ENCODE measurements around the gene ZNF22. TPM values are rescaled to one million over a fixed set of nuclear protein-coding genes. Genes with fewer than 3 reads are reported as not detected.

Gene ZNF22
- total RNA-seq, 2 experiments from 2014 or later, result 34.2 to 36.7 TPM

DNA sequence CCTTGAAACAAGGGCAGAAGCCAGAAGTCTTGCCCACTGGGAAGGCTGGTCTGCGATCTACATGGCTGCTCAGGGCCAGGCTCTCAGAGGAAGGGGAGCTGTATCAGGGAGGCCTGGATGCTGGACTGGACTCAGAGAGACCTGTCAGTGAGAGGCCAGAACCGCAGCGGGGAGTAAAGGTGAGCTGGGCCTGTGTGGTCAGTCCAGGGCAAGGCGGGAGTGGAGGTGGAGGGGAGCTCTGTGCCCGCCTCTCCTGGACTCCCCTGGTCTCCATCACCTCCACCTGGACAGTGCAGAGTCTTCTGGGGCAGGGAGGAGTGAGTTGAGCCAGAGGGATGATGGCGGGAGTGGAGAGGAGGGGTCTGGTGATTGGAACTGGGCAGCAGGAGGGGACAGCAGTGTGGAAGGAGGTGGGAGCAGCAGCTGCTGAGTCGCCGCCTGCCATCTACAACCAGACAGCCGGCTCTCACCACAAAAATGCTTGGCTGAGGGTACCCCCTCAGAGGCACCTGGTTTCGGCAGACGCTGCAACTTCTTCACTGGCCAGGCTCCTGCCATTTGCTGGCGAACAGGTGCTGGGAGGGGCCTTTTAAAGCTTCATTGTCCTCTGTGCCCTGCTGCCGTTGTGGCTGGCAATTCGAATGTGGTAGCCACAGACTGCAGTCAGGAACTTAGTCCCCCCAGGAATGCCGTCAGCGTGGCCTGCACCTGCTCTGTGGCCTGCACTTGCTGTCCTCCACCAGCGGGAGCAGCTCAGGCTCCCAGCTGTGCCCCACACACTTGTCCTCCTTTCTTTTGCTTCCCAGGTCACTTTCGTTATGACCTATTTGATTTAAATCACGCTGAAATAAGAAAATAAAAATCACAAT lies 37.6 kb upstream of the ZNF22 start:
- ChIA-PET POLR2A (no interaction called here), CTCF (interaction anchor here (1.8 kb wide), 1 partner anchor 30 kb away, joined by 7 read pairs; no protein-coding TSS in a partner anchor)

DNA sequence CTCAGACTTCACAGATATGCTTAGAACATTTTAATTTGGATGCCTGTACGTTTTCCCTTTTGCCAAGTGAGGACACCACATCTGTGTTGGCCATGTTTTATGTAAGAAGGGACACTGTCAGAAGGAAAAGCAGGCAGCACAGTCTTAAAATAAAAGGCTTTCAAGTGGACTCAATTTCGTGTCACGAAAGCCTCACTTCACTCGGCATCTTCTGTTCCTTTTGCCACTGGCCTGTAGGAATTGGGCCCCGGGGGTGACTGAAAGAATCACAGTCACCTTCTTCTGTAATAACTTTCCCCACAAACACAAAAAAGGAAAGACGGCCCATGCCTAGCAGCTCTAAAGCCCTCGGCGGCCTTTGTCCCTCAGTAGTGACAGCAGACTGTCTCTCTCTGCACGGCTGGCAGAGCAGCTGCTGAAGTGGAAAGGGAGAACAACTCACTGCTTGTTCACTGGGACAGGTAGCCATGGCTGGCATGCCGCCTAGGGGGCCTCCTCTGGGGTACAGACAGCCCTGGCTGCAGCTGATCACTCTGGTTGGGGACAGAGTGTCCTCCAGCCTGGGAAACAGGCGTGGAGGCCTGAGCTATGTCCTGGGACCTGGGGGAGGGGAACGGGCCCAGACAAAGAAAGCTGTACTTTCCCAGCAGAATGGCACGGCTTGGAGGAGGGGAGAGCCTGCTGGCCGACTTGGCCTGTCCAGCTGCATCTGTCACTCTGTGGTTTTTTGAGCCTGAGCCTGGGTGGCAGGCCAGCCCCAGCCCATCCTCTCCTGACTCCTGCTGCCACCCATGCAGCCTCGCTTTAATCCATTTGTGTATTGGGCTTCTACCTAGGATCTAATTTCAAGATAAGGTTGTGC lies 36.7 kb upstream of the ZNF22 start:
- POLR2A ChIA-PET, result no interaction called here
- CTCF ChIA-PET, result interaction anchor here (1.8 to 1.9 kb wide), 2 partner anchors 10 to 31 kb away, joined by 6 to 7 read pairs; no protein-coding TSS in a partner anchor

GRCh38 chr10:44965104-44965503 lies 35.6 kb upstream of the ZNF22 start:
- POLR2A ChIA-PET, result no interaction called here
- CTCF ChIA-PET, result interaction anchor here (1.4 to 1.9 kb wide), 2 partner anchors 9 to 32 kb away, joined by 4 to 6 read pairs; no protein-coding TSS in a partner anchor

DNA sequence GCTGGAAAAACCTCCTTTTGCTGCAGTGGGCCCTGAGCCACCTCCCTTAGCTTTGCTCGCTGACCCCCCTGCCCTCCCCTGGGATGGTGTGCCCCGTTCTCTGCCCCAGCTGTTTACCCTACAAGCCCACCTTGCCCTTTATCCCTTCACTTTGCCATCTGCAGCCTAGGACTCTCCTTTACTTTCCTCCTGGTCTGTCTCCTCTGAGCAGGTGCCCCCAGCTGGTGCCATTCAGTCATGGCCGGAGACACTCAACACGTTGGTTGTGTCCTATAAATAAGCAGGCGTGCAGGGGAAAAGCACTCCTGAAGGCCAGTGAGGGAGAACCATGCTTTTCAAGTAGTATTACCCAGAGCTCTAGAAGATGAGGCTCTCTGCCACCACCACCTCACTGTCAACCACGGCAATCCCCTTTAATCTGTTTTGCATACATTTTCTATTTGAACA lies 35.0 kb upstream of the ZNF22 start:
- ChIA-PET CTCF (interaction anchor here (1.4 to 1.9 kb wide), 2 partner anchors 8 to 33 kb away, joined by 4 to 6 read pairs; no protein-coding TSS in a partner anchor), POLR2A (no interaction called here)

DNA sequence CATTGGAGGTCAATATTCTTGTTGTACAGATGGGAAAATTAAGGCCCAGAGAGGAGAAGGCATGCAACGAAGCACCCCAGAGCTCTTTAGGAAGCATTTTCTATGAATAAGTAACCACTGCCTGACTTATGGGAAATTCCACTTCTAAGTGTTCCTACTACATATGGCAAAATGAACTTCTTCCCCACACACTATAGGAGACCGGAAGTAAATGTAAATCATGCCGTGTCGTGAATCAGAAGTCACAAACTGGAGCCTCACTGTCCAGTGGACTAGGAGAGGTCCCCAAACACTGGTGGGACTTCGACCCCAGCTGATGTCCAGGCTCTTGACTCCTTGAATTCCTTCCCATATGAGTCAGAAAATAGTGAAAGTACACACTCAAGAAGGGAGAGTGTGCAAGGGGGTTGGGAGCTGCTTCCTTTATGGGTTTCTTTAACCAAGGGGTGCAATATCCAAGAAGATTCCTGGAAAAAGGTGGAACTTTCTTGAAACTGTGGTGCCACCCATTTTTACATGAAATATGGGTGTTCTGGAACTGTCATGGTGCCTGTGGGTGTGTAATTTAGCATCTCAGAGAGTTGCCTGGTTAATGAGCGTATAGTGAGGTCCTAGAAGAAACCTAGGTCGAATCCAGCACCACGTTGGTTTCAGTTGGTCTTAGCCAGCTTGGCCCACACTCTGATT lies 34.5 kb upstream of the ZNF22 start:
- POLR2A ChIA-PET, result no interaction called here

GRCh38 chr10:44966816-44967509 lies 33.8 kb upstream of the ZNF22 start:
- POLR2A ChIA-PET, result no interaction called here
- CTCF ChIA-PET, result interaction anchor here (2.7 kb wide), 1 partner anchor 34 kb away, joined by 17 read pairs; no protein-coding TSS in a partner anchor

More for the DNA sequence above, 34.5 kb upstream of the ZNF22 start:
- CTCF ChIA-PET, result interaction anchor here (1.4 to 1.9 kb wide), 2 partner anchors 7 to 33 kb away, joined by 4 to 6 read pairs; no protein-coding TSS in a partner anchor

GRCh38 chr10:44967616-44968015 lies 33.1 kb upstream of the ZNF22 start:
- ChIA-PET CTCF (interaction anchor here (2.7 kb wide), 1 partner anchor 35 kb away, joined by 17 read pairs; no protein-coding TSS in a partner anchor), POLR2A (no interaction called here)

DNA sequence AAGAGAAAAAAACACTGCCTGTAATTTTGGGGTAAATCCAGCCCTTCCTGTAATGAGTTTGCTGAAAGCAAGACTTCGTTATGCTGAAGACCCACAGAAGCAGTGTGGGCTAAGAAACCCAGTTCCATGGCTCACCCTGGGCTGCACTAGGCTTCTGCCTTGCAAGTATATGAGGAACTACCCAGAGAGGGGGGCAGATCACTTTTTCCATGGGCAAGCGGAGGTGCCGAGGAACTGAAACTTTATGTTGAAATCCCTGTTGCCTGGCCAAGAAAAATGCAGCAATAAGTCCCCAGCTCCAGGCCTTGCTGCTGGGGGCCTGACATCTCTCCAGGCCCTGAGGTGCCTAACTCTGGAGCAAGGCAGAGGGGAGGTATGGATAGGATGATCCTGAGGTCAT lies 32.6 kb upstream of the ZNF22 start:
- ChIA-PET CTCF (interaction anchor here (0.6 to 2.7 kb wide), 2 partner anchors 36 to 98 kb away, joined by 3 to 17 read pairs; no protein-coding TSS in a partner anchor), POLR2A (no interaction called here)

- ChIA-PET POLR2A (no interaction called here), CTCF (interaction anchor here (0.6 to 2.7 kb wide), 2 partner anchors 36 to 99 kb away, joined by 3 to 17 read pairs; no protein-coding TSS in a partner anchor)
Observed at GRCh38 chr10:44968500-44969400, 32.0 kb upstream of the ZNF22 start.

DNA sequence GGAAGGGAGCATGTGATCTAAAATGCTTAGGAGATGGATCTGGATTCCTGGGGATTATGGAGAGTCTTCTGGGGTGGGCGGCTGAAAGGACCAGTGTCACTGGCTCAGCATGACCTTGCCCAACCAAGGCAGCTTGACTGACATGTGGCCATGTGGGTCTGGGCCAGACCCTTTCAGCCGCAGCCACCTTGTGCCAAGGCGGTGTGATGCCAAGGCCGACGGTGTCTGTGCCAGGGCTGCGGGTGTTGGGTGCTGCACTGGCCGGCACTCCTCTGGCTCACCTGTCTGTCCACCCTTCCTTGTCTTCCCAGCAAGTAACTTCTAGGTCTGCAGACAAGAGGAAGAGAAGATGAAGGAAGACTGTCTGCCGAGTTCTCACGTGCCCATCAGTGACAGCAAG lies 30.9 kb upstream of the ZNF22 start:
- ChIA-PET POLR2A (no interaction called here), CTCF (no interaction called here)

DNA sequence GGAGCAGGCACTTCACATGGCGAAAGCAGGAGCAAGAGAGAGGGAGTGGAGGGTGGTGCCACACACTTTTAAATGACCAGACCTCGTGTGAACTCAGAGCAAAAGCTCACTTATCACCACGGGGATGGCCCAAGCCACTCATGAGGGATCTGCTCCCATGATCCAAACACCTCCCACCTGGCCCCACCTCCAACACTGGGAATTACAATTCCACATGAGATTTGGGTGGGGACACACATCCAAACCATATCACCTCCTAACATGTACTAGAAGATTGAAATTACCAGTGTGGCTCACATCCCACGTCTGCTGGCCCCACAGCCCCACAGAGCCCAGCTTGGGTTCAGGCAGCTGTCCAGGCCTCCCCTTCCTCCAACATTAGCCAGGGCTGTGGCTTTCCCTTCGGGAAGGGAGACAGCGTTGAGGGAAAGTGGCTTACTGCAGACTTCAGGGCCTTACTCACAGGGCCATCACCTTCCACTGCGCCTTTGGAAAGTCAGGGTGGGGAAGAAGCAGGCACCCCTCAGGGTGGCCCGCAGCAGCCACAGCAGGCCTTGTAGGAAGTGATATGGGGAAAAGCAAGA lies 29.8 kb upstream of the ZNF22 start:
- ChIA-PET POLR2A (no interaction called here), CTCF (no interaction called here)

DNA sequence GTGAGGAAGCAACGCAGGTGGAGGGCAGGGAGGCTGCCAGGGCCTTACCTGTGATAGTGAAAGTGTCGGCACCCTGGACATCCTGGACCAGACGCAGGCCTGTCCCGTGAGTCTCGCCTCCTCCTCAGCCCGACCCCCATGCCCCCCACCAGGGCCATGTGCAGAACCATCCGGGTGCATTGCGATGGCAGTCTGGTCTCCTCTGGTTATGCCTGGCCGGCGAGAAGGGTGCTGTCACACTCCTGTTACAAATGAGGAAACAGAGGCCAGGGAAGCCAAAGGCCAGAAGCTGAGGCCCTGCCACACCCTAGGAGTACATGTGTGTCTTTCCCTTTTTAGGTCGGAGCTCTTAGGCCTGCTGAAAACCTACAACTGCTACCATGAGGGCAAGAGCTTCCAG lies 29.3 kb upstream of the ZNF22 start:
- POLR2A ChIA-PET, result no interaction called here
- CTCF ChIA-PET, result no interaction called here

DNA sequence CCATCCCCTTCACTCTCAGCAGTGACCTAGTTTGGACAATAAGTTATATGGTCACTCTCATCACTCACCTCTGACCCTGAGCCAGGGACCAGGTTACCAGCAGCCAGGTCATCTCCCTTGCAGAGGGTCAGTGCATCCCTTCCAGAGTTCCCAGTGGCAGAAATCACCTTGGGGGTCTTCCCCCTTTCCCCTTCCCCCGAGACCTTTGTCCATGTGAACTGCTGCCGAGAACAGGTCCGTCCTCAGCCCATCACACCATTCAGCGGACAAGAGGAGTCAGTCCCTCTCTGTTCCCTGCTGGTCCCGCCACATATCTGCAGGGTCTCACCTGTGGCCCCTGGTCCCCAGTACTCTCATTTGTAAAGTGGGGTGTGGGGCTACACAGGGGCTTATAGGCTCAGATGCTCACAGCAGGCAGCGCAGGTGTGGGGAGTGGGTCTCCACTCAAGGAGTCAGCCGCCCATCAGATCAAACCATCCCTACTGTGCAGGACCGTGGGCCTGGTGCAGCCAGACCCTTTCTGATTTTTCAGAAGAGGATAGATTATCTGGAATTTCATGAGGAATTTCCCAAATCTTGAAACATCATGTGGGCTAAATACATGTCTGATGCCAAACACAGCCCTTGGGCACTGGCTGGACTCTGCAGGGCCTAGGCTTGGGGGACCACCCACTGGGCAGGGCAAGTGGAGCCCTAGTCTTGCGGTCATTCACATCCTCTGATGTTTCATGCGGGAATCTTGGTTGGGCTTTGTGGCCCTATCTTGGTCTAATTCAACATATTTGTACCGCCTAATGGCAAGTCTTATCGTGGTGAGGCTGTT lies 28.6 kb upstream of the ZNF22 start:
- CTCF ChIA-PET, result interaction anchor here (1.4 kb wide), 1 partner anchor 39 kb away, joined by 7 read pairs; no protein-coding TSS in a partner anchor
- POLR2A ChIA-PET, result no interaction called here

- POLR2A ChIA-PET, result interaction anchor here (1.6 kb wide), 1 partner anchor 13 kb away, joined by 7 read pairs; the partner anchor contains the start of gene RASSF4
- CTCF ChIA-PET, result interaction anchor here (1.4 to 1.5 kb wide), 2 partner anchors 8 to 40 kb away, joined by 6 to 7 read pairs; no protein-coding TSS in a partner anchor
Observed at GRCh38 chr10:44972874-44973306, 27.8 kb upstream of the ZNF22 start.

GRCh38 chr10:44973323-44974081 lies 27.2 kb upstream of the ZNF22 start:
- ChIA-PET POLR2A (interaction anchor here (1.6 kb wide), 1 partner anchor 13 kb away, joined by 7 read pairs; the partner anchor contains the start of gene RASSF4), CTCF (interaction anchor here (0.6 to 1.5 kb wide), 5 partner anchors 8 to 41 kb away, joined by 3 to 7 read pairs (median 6); no protein-coding TSS in a partner anchor)

Data from activated CD8-positive, alpha-beta memory T cell treated with anti-CD3 and anti-CD28 coated beads for 36 hours (primary cell).